HEK293 (cell line): ENCODE data around the gene PAPSS1.

ENCODE experiments used
- CTCF ChIP-seq: fragments of 450-650 bp; formaldehyde crosslinking; IDR thresholded peaks from 2 replicates; pipeline ENCODE4 v1.5.1; 2016; ENCODE audit warnings: missing biosample characterization, missing genetic modification characterization
- ZNF18 ChIP-seq: fragments of 450-650 bp; formaldehyde crosslinking; IDR thresholded peaks from 2 replicates; pipeline ENCODE4 v1.5.1; 2016; ENCODE audit warnings: missing biosample characterization, missing genetic modification characterization
- ZNF544 ChIP-seq: fragments of 450-650 bp; formaldehyde crosslinking; IDR thresholded peaks from 2 replicates; pipeline ENCODE4 v1.5.0; 2017; ENCODE audit warnings: missing biosample characterization, missing genetic modification characterization
- ZNF777 ChIP-seq: fragments of 450-650 bp; formaldehyde crosslinking; IDR thresholded peaks from 2 replicates; pipeline ENCODE4 v1.5.1; 2017; ENCODE audit warnings: missing biosample characterization, missing genetic modification characterization, borderline replicate concordance

GRCh38 chr4:107578321-107578720, 141.7 kb downstream of the PAPSS1 start:
- no peak for TF ChIP-seq ZNF18
- no peak for TF ChIP-seq ZNF544 (tag by site-specific recombination)
- TF ChIP-seq ZNF777 (tag by site-specific recombination), result no peak
- no peak for TF ChIP-seq CTCF (tag by site-specific recombination)
